IMR-90 (cell line): ENCODE measurements around the gene LILRA2.

Source experiments
- CTCF ChIP-seq: conservative IDR thresholded peaks from 2 replicates; pipeline ENCODE4 v1.5.1; 2012; ENCODE audit warnings: mild to moderate bottlenecking, low read depth, low read length, improper control_type of control experiment
- USF2 ChIP-seq: fragments of 150-350 bp; IDR thresholded peaks from 2 replicates; pipeline ENCODE4 v1.6.1; 2017; ENCODE audit warnings: mild to moderate bottlenecking, antibody characterized with exemption, low read length, low read depth

- no peak for TF ChIP-seq CTCF
- TF ChIP-seq USF2, result no peak
Measured at GRCh38 chr19:54607785-54608150, 34.2 kb downstream of the LILRA2 start.
